CD14-positive monocyte (primary cell): ENCODE data around the gene ROR1. TPM values are rescaled to one million over a fixed set of nuclear protein-coding genes. Genes with fewer than 3 reads are reported as not detected.

ENCODE experiments used
- DNase-seq, 3 donors: peaks; one replicate each; pipeline ENCODE4 v3.0.0-alpha.2; 2011 to 2022
- H2AFZ ChIP-seq: 2 replicates; pipeline ENCODE4 v1.6.0; 2012; ENCODE audit warnings: mild to moderate bottlenecking, low read depth, low read length, inconsistent platforms; ENCODE audit not compliant: insufficient read depth, poor library complexity, severe bottlenecking
- H3K27ac ChIP-seq, 2 donors: 1 replicate in 1 of 2; 2 replicates in 1 of 2; pipeline ENCODE4 v1.5.1; 2012 to 2013; ENCODE audit warnings: low read length in 2 of 2, control low read depth in 1 of 2, inconsistent platforms in 1 of 2, low read depth in 1 of 2, mild to moderate bottlenecking in 1 of 2
- H3K27me3 ChIP-seq, 2 donors: one replicate each; pipeline versions ENCODE4 v1.6.0 to v1.6.1; 2011 to 2013; ENCODE audit warnings: low read length in 2 of 2; ENCODE audit not compliant: control insufficient read depth in 2 of 2, insufficient read depth in 2 of 2
- H3K36me3 ChIP-seq, 2 donors: replicated peaks in 1 of 2; 1 replicate in 1 of 2; 2 replicates in 1 of 2; pipeline versions ENCODE4 v1.5.1 to v1.6.1; 2012 to 2013; ENCODE audit warnings: low read length in 2 of 2, control low read depth in 1 of 2, inconsistent platforms in 1 of 2, mild to moderate bottlenecking in 1 of 2; ENCODE audit not compliant: insufficient read depth in 2 of 2, control insufficient read depth in 1 of 2
- H3K4me1 ChIP-seq, 2 donors: 1 replicate in 1 of 2; 2 replicates in 1 of 2; pipeline versions ENCODE4 v1.5.1 to v1.6.1; 2012 to 2013; ENCODE audit warnings: low read length in 2 of 2, control low read depth in 1 of 2, inconsistent platforms in 1 of 2, mild to moderate bottlenecking in 1 of 2, moderate library complexity in 1 of 2; ENCODE audit not compliant: insufficient read depth in 2 of 2, control insufficient read depth in 1 of 2
- H3K4me2 ChIP-seq: replicated peaks from 2 replicates; pipeline ENCODE3; 2012; ENCODE audit warnings: low read length, moderate library complexity, mild to moderate bottlenecking; ENCODE audit not compliant: poor library complexity, severe bottlenecking; ENCODE audit errors: extremely low read depth
- H3K4me3 ChIP-seq, 3 experiments: fragments of 200-600 bp in 1 of 3; sonication (generic) in 1 of 3; replicated peaks in 1 of 3; 1 replicate in 2 of 3; 2 replicates in 1 of 3; pipeline ENCODE4 v1.5.1; 2011 to 2013; ENCODE audit warnings: low read length in 3 of 3, mild to moderate bottlenecking in 3 of 3, control low read depth in 2 of 3, low read depth in 2 of 3, inconsistent platforms in 1 of 3, moderate library complexity in 1 of 3
- H3K79me2 ChIP-seq: 2 replicates; pipeline ENCODE4 v1.6.0; 2012; ENCODE audit warnings: mild to moderate bottlenecking, control low read depth, inconsistent platforms, low read length, moderate library complexity; ENCODE audit not compliant: insufficient read depth
- H3K9ac ChIP-seq: 2 replicates; pipeline ENCODE4 v1.6.0; 2017; ENCODE audit warnings: low read length, mild to moderate bottlenecking; ENCODE audit not compliant: insufficient read depth, poor library complexity, severe bottlenecking
- H3K9me3 ChIP-seq, 2 donors: replicated peaks in 1 of 2; 1 replicate in 1 of 2; 2 replicates in 1 of 2; pipeline versions ENCODE4 v1.5.1 to v1.6.1; 2012 to 2013; ENCODE audit warnings: low read length in 2 of 2, control low read depth in 1 of 2; ENCODE audit not compliant: control insufficient read depth in 1 of 2, insufficient read depth in 1 of 2
- H4K20me1 ChIP-seq: 2 replicates; pipeline ENCODE4 v1.6.0; 2012; ENCODE audit warnings: mild to moderate bottlenecking, low read length, control low read depth, moderate library complexity; ENCODE audit not compliant: insufficient read depth
- H3K27ac Mint-ChIP-seq, 7 donors: one replicate each; pipeline ENCODE4 v1.8.0; 2020; ENCODE audit warnings: mild to moderate bottlenecking in 7 of 7, mixed read lengths in 7 of 7, moderate library complexity in 6 of 7, inconsistent platforms in 2 of 7
- H3K27me3 Mint-ChIP-seq, 3 donors: one replicate each; pipeline ENCODE4 v1.8.0; 2021 to 2022; ENCODE audit warnings: low read depth in 3 of 3, mild to moderate bottlenecking in 3 of 3, mixed read lengths in 3 of 3, moderate library complexity in 3 of 3, inconsistent platforms in 1 of 3
- H3K36me3 Mint-ChIP-seq, 2 donors: one replicate each; pipeline ENCODE4 v1.8.0; 2020; ENCODE audit warnings: mixed read lengths in 2 of 2, inconsistent platforms in 1 of 2, mild to moderate bottlenecking in 1 of 2
- H3K4me1 Mint-ChIP-seq: one replicate; pipeline ENCODE4 v1.8.0; 2020; ENCODE audit warnings: mild to moderate bottlenecking, mixed read lengths
- H3K4me3 Mint-ChIP-seq, 2 donors: one replicate each; pipeline ENCODE4 v1.8.0; 2020; ENCODE audit warnings: mild to moderate bottlenecking in 2 of 2, mixed read lengths in 2 of 2, moderate library complexity in 1 of 2
- H3K9me3 Mint-ChIP-seq, 7 donors: one replicate each; pipeline ENCODE4 v1.8.0; 2020 to 2022; ENCODE audit warnings: mixed read lengths in 7 of 7, mild to moderate bottlenecking in 6 of 7, moderate library complexity in 6 of 7, inconsistent platforms in 2 of 7
- WGBS: methylation state at CpG from one replicate; pipeline ENCODE4 v1.1.5; 2013; ENCODE audit warnings: missing lambda C conversion rate; ENCODE audit not compliant: insufficient coverage; 5-methylcytosine and 5-hydroxymethylcytosine counted together
- intact Hi-C, 2 donors: fragments of 100-400 bp; cut with micrococcal nuclease; formaldehyde crosslinking; loops; one replicate each; pipeline versions ENCODE4 v1.15.0 to v1.15.1; 2023
- polyA plus RNA-seq, 3 donors: library from polyadenylated mRNA; depleted of rRNA in 1 of 3; unstranded in 2 of 3; stranded (reverse) in 1 of 3; fragments of 300-500 nt in 2 of 3; fragments of >200 nt in 1 of 3; fragmentation: Illumina TruSeq in 2 of 3; gene quantifications; 1 replicate in 2 of 3; 2 replicates in 1 of 3; pipeline ENCODE4 v1.2.3, GENCODE V29; 2012 to 2021
- TF ChIP-seq, protein P1 (sequence below): fragments of 200-600 bp; IDR thresholded peaks from one replicate; pipeline ENCODE4 v1.8.0; 2022; ENCODE audit warnings: antibody characterized with exemption, mild to moderate bottlenecking

Gene ROR1
- polyA plus RNA-seq, 3 donors: not detected

DNA sequence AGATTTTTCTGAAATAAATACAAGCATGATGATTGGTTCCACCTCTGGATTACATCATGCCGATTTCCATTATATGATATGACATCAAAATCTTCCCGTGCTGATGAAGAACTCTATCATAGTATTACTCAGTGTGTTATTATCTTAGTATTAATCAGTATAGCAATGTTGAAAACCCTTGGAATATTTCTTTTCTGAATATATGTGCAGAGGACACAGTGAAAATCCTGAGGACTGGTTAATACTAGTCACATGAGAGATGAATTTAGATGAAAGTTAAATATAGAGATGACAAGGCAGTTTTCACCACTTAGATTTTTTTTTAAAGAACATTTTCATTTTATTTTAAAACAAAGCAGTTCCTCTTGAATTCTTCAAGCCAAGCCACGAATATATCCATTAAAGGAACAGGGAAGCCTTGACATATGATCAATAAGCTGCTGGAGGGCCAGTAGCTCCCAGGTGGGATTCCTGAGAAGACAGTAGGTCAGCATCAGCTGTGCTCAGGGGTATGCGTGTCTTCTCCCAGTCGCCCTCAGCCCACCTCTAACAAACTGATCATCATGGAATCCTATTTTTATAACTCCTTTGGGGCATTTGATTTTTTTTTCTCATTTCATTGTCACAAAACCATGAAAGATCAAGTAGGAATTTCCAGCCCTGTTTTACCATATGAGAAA, 373.4 kb downstream of the ROR1 start:
- no peaks in the 10 kb centered on the region for H4K20me1 ChIP-seq
- no peak for DNase-seq
- Mint-ChIP-seq H3K36me3 (no peaks in the 10 kb centered on the region), H3K9me3 (peaks cover 0 to 6% (median 0%) of the 10 kb centered on the region in 7 donors), H3K27ac (no peak overlapping the region), H3K27me3 (peaks cover 0 to 1% (median 0%) of the 10 kb centered on the region in 3 donors), H3K4me1 (no peaks in the 10 kb centered on the region), H3K4me3 (no peak overlapping the region)
- H3K4me1 ChIP-seq: no peaks in the 10 kb centered on the region
- H3K4me3 ChIP-seq: no peak overlapping the region
- intact Hi-C loops: no loop called here
- H2AFZ ChIP-seq: no peak overlapping the region
- no peaks in the 10 kb centered on the region for H3K9me3 ChIP-seq
- no peaks in the 10 kb centered on the region for H3K27me3 ChIP-seq
- H3K27ac ChIP-seq: no peak overlapping the region
- H3K4me2 ChIP-seq: no peak overlapping the region
- TF ChIP-seq, protein P1, sequence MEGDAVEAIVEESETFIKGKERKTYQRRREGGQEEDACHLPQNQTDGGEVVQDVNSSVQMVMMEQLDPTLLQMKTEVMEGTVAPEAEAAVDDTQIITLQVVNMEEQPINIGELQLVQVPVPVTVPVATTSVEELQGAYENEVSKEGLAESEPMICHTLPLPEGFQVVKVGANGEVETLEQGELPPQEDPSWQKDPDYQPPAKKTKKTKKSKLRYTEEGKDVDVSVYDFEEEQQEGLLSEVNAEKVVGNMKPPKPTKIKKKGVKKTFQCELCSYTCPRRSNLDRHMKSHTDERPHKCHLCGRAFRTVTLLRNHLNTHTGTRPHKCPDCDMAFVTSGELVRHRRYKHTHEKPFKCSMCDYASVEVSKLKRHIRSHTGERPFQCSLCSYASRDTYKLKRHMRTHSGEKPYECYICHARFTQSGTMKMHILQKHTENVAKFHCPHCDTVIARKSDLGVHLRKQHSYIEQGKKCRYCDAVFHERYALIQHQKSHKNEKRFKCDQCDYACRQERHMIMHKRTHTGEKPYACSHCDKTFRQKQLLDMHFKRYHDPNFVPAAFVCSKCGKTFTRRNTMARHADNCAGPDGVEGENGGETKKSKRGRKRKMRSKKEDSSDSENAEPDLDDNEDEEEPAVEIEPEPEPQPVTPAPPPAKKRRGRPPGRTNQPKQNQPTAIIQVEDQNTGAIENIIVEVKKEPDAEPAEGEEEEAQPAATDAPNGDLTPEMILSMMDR: no peak
- no peak overlapping the region for H3K9ac ChIP-seq
- WGBS: 0% methylated on average over 1 of the region's 5 CpGs
- no peaks in the 10 kb centered on the region for H3K36me3 ChIP-seq
- H3K79me2 ChIP-seq: no peaks in the 10 kb centered on the region

- intact Hi-C loops: no loop called here
- whole genome bisulfite sequencing: no CpG with 5 or more reads among the region's 1 CpG
- Histone ChIP-seq H3K4me2 (no peak overlapping the region), H3K79me2 (no peaks in the 10 kb centered on the region), H3K4me1 (no peaks in the 10 kb centered on the region), H3K4me3 (no peak overlapping the region), H3K27me3 (no peaks in the 10 kb centered on the region), H2AFZ (no peak overlapping the region), H3K9me3 (no peaks in the 10 kb centered on the region), H3K9ac (no peak overlapping the region), H3K27ac (no peak overlapping the region), H4K20me1 (no peaks in the 10 kb centered on the region), H3K36me3 (no peaks in the 10 kb centered on the region)
- Mint-ChIP-seq H3K4me3 (no peak overlapping the region), H3K27me3 (peaks cover 0 to 1% (median 0%) of the 10 kb centered on the region in 3 donors), H3K27ac (no peak overlapping the region), H3K4me1 (no peaks in the 10 kb centered on the region), H3K9me3 (peaks cover 0 to 6% (median 0%) of the 10 kb centered on the region in 7 donors), H3K36me3 (no peaks in the 10 kb centered on the region)
- TF ChIP-seq, protein P1: no peak
- no peak for DNase-seq
Measured at GRCh38 chr1:64147759-64148158, 373.9 kb downstream of the ROR1 start.
